IPS DF 19.7 (cell line): ENCODE data around the gene SPRED2.

Source experiments
- DNase-seq: peaks from one replicate; pipeline ENCODE4 v3.0.0-alpha.2; 2013; ENCODE audit warnings: low read depth, low spot score

Gene SPRED2

DNA sequence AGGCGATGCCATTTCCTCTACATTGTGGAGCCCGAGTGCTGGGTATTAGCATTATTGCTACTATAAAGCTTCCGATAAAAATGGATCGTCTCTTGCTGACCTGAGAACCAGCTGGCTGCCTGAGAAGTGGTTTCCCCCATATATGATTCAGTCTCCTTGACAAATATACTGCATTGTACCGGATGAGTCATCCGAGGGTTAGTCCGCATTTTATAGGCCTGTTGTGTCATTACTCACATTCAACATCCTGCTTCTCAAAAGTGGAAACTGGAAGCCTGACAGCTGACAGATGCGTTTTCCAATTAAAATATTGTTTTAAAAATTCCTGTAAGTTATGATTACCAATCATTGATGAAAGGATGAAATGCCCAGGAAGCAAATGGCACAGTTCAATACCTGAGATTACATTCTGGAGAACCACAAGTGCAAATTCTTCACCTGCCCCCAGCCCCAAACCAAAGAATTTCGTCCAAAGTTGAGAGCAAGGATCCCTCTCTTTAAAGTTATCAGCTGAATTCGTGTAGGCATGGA, 65.7 kb downstream of the SPRED2 start:
- DNase-seq = no peak

DNA sequence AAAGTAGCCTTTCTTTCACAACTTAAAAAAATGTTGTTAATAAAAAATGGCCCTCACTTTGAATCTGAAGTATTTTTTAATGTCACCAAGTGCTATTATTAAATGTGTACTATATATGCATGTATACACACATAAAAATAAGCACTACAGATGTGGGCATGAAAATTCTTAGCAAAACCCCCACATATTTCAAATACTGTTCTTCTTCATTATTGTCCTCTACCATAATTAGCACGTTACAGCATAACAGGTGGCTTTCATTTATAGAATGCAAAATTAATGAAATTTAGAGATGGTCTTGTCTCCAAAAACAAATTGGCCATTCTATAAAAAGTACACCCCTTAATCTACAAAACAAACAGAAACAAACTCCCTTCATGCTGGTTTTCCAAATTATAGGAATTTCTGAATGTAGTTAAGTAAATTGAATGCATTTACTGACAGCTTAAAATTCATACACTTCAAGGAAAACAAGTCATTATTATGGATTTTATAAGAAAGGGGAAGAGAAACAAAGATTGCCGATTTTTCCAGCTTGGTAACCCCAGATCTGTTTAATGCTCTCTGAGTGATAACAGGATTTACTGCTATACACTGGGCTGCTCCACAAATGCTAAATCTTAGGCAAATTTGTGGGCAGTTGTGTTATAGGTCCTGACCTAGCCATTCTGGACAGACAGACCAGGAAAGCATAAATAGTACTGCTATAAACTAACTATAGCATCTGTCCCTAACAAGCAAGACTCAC, 67.2 kb downstream of the SPRED2 start:
- no peak for DNase-seq

- DNase-seq = no peak
Measured at GRCh38 chr2:65363879-65364666, 68.3 kb downstream of the SPRED2 start.

GRCh38 chr2:65361623-65362022, 70.8 kb downstream of the SPRED2 start:
- DNase-seq = no peak

DNA sequence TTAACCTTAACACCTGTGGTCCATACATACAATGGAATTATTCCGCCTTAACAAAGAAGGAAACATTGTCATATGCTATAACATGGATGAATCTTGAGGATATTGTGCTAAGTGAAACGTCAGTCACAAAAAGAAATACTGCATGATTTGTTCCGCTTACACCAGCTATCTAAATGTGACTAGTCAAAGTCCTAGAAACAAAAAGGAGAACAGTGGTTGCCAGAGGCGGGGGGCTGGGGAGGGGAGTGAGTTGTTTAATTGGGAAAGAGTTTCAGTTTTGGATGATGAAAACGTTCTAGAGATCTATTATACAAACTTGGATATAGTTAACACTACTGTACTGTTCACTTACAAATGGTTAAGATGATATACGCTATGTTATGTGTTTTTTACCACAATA, 72.0 kb downstream of the SPRED2 start:
- no peak for DNase-seq

DNA sequence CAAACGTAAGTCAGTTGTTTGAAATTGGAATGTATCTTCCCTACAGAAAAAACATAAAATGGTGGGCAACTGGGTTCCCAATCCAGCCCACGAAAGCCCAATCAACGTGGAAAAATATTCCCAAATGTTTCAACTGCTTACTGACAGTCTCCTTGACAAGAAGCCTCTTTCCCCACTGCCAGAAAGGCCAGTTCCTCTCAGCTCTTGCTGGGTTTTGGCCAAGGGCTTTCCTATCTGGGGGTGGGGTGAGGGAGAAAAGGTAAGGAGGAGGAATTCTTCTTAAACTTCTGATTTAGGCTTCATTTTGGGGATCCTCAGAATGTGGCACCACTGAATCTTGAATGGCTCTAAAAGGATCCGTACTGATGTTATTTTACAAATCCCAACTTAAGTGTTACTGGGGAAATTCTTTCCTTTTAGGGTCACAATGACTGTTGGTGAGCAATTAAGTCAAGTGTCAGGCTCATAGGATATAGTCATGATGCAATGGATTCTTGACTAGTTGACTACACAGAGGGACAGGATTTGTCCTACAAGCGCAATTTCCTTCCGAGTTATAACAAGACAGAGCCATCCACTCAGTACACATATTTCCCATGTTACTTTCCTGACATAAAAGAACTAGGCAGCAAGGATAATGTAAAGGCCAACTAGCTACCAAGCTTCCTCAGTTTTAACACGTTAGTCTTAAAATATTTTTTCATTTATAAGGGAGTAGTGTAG, 73.6 kb downstream of the SPRED2 start:
- DNase-seq = no peak

DNA sequence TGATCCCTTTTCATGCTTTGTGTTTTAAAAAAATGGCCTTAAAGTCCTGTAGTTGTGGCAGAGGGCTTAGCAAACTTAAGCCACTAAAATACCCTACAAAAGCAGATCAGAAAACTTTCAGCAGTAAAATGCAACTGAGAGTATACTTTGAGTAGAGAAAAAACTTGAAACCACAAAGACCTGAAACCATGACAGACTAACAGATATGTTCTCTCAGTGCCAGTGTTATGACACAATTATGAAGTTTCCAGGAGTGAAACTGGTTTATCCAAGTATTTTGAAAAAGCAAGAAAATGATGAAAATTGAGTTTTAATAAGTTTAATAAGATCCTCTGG, 74.5 kb downstream of the SPRED2 start:
- DNase-seq = no peak

DNA sequence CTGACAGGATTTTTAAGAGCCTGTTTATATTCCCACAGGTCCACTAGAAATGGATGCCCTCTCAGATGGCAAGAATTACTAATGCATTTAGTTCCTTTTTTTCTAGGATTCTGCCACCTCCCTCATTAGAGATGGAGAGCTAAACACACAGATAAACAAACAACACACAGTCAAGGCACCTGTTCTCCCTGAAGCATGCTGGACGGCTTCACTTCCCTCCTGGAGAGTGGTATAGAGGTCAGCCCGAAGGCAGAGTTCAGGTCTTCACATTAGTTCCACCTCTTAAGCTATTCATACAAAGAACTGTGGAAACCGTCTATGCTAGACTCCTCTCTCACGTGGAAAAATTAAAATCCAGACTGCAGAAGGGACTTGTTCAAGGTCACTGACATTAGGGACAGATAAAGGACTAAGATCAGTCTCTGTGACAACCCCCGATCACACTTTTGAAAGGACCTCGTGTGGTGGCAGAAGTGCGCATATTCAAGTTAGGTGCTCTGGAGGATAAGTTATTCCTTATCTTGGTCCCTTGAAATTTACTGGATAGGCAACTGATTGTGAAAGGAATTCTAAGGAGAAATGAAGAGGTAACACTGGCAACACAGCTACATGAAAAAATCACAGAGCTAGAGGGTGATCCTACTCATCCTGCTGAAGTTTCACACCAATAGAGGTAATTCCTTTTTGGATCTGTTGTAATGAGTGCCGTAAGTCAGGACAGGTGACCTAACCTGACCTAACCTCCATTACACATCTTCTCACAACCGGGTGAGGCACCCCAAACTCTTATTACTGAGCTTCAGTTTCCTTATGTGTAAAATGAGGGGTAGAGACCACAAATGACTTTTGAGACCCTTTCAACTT, 75.1 kb downstream of the SPRED2 start:
- no peak for DNase-seq

DNA sequence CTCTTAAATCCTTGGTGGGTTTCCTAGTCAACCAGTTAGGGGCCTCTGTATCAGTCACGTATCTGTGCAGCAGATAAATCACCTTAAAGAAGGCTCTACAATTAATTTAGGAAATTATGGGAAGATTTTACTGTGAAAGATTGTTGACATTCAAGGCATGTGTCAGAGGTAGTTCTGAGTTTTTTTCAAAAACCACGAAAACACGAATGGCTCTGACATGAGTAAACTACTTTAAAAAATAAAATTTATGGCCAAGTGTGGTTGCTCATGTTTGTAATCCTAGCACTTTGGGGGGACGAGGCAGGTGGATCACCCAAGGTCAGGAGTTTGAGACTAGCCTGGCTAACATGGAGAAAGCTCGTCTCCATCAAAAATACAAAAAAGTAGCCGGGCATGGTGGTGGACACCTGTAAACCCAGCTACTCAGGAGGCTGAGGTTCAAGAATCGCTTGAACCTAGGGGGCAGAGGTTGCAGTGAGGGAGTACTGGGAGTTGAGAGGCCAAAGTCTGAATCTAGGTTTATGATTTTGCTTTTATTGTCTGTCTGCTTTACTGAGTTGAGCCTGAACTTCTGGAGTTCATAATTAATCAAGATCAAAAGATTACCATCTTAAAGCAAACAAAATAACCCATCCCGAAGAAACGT, 77.1 kb downstream of the SPRED2 start:
- DNase-seq = no peak

DNA sequence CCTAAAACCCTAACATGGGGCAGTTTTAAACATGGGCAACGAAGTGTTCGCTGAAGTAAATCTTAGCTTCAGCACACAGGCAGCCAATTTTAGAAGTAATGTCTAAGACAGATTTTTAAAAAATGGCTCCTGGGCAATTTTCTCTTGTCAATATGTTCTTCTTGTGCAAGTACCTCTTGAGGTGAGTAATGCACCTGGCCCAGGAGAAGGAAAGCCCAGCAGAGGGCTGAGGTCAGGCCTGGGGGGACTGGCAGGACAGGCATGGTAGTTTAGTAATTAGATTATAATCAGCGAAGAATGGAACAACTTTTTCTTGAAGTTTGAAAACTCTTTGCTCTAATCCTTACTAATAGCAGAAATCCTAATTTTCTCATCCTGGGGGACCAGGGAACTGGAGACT, 77.6 kb downstream of the SPRED2 start:
- no peak for DNase-seq

GRCh38 chr2:65353927-65354326, 78.5 kb downstream of the SPRED2 start:
- no peak for DNase-seq

DNA sequence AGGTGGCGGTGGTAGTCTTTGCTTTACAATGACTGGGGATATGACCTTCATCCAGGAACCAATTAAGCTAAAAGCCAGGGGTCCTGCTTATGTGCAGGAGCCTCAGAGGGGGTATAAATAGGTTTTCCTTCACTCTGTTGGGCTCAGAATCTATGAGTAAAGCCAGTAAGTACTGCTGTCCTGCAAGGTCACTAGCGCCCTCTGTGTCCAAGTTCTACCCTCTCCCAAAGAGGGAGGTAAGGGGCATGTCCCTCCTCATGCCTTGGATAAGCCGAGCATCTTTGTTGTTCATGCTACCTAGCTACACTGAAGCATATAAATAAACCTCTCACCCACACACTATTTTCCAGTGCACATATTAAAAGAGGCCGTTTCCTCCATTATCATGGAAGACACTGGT, 79.4 kb downstream of the SPRED2 start:
- no peak for DNase-seq

DNA sequence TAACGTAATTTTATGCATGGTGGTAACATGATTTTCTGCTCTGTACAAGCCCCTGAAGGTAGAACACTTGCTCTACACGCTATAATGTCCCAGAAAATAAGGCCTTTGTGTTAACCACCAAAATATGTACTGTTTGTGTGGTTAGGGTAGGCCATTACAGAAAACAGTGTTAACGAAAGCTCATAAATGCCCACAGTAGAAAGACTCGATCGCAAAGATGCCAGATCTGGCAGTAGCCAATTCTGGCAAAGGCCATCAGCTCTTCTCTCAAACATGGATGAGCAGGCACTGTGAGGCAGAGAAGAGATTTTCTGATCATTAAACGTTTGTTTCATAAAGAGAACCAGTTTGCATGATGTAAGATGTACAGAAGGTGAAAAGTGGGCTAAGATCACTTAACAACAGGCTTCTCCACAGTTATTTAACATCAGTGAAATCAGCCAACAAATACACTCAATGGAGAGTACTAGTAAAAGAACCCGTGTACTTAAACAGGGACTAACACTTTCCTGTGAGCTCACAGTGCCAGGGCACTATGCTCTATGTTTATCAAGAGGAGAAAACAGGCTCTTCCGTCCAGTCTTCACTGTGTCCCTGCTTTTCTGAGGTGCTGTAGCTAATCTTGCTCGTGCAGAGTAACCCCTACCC, 80.3 kb downstream of the SPRED2 start:
- DNase-seq = no peak

- no peak for DNase-seq
Measured at GRCh38 chr2:65351234-65351947, 81.0 kb downstream of the SPRED2 start.

GRCh38 chr2:65350651-65351056, 81.7 kb downstream of the SPRED2 start:
- DNase-seq = no peak

DNA sequence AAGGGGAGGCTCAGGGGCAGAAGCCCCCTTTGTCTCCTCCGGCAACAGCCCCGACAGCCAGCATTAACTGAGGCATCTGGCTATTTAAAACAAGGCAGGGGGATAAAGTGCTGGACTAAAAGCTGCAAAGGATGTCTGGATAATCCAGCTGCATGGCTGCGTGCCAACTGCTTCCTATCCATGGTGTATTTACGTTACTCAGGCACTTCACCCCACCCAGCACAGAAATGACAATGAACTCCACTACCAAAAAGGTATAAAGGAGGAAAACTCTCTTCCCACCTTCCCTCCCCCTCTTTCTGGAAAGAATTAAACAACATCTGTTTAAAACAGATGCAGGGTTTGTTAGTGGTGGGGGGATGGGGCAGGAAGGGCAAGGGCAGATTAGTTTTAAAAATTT, 82.5 kb downstream of the SPRED2 start:
- no peak for DNase-seq

- no peak for DNase-seq
Measured at GRCh38 chr2:65347913-65348312, 84.5 kb downstream of the SPRED2 start.

- DNase-seq = no peak
Measured at GRCh38 chr2:65345631-65346030, 86.8 kb downstream of the SPRED2 start.

DNA sequence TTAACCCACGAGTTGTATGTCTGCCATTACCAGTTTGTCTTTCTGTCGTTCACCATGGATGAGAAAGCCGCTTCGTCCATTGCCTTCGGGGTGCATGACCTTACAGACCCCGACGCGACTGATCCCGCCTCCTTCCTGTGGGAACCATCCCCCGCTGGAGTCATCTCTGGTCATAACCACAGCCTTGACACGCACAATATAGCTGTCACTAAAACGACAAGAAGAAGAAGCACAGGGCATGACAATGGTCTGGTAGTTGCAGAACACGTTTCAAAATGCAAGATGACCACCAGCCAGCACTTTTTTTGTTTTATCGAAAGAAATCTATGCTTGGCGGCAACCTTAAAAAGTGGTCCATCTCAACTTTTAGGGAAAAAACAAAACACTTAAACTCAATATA, 87.7 kb downstream of the SPRED2 start:
- no peak for DNase-seq

GRCh38 chr2:65344182-65344581, 88.2 kb downstream of the SPRED2 start:
- DNase-seq = no peak
